DMS153 treated with DMSO at 0.1 percent for 48 hours (cell line): Measurements from ENCODE around the gene CSNK2A2.

Experiments used
- DNase-seq: peaks from one replicate; lab custom pipeline; 2025; ENCODE audit not compliant: unreplicated experiment; lab: John Stamatoyannopoulos, UW

CSNK2A2 gene

DNA sequence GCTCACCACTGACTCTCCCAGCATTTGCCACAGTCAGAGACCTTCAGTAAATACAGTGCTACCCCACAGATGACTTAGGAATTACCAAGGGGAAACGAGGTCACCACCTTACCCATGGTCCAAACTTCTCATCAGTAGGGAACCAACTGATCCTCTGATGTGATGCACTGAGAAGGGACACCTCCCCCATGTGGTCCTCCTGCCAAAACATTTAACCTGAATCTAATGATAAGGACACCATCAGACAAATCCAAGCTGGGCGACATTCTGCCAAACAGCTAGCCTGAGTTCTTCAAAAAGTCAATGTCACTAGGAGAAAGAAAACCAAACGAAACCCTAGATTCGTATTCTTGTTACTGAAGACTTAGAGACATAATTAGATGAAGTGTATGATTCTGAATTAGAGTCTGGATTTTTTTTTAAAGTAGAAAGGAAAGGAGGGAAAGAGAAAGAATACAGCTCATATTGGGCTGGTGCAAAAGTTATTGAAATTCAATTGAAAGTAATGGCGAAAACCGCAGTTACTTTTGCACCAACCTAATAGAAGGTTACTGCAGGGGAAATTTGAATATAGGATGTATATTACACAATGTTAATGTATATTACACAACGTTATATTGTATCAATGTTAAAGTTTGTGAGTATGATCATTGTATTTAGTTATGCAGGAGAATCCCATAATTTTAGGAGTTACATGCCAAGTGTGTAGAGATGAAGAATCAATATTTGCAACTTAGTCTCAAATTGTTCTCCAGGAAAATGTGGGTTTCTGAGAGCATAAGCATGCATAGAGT, 2.3 kb upstream of the CSNK2A2 start:
- DNase-seq, result no peak

DNA sequence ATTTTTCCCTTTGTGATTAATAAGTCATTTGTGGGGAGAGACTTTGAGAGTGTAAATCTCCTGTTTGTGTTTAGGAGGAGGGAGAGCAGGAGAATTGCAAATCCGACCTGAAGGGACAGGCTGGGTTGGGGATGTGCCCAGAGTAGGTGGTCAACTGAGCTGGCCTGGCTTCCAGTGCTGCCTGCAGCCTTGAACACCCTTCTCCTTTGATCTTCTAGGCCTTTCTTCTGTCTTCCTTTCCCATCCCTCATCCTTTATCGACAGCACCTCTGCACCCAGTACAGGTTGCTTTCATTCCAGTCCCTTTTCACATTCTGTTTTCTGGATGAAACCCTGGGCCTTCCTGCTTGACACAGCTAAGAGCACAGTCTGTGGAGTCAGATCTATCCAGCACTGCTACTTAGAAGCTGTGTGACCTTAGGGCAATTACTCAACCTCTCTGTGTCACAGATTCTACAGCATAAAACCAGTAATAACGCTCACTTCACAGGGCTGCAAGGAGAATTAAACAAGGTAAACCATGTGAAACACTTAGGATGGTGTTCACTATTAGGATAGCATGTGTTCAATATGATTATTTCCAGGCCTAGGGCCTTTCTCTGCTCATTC, 1.0 kb upstream of the CSNK2A2 start:
- DNase-seq, result no peak

DNA sequence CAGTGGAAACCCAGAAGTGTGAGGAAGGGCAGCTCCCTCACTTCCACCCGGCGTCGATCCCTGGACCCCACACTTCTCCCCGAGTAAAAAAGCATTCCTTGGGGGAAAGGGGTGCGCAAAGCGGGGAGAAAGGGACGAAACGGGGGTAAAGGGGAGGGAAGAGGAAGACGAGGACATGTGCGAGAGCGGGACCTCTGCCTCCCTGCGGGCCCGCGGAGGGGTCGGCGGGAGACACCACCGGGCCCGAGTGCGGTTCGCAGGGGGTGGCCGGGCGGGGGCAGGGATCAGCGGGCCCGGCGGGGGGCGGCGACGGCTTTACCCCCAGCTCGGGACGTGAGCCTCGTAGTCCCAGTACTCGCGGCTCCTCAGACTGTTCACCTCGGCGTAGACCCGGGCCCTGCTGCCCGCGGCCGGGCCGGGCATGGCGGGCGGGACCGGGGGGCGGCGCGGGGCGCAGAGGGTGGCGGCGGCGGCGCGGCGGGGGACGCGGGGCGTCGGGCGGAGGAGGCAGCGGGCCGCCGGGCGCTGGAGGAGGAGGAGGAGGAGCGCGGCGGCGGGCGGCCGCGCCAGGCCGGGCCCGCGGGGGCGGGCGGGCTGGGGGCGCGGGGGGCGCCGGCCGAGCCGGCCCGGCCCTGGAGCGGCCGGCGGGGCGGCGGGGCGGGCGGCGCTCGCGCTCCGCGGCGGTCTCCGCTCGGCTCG, 443 bp downstream of the CSNK2A2 start:
- no peak for DNase-seq

- DNase-seq, result no peak
These were observed 1.0 kb downstream of the CSNK2A2 start for GRCh38 chr16:58196898-58197313.

DNA sequence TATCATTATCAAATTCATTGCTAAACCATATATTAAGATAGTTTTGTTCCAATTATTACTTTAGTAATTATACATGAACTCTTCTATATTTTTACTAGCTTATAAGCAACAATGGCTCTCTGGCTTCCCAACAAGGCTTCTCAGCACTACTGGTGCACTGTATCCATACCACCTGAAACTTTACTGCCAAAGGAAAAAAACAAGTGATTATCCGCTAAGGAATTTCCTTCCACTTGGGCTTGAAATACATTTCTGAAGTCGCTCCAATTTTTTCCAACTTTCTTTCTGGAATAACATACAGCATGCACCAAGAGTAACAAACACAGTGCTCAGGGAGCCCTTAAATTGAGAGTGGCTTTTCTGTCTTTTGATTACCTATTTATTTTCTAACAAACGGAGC, 2.1 kb downstream of the CSNK2A2 start:
- DNase-seq, result no peak

DNA sequence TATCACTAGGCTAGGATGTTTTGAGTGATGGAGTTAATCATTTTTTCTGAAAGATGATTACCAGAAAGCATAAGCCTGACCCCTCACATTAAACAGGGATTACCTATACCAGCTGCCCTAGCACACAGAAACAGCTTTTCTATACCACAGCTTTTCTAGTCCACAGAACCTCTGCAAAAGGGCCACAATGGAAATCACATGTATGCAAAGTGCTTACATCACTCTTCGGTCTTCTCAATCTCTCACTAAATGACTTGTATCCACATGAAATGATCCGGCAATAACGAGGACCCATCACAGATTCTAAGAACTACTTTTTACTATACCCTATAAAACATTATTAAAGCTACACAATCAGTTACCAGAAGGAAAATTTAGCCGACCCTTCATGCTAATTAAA, 2.6 kb downstream of the CSNK2A2 start:
- no peak for DNase-seq

- no peak for DNase-seq
These were observed 3.1 kb downstream of the CSNK2A2 start for GRCh38 chr16:58194790-58195189.

DNA sequence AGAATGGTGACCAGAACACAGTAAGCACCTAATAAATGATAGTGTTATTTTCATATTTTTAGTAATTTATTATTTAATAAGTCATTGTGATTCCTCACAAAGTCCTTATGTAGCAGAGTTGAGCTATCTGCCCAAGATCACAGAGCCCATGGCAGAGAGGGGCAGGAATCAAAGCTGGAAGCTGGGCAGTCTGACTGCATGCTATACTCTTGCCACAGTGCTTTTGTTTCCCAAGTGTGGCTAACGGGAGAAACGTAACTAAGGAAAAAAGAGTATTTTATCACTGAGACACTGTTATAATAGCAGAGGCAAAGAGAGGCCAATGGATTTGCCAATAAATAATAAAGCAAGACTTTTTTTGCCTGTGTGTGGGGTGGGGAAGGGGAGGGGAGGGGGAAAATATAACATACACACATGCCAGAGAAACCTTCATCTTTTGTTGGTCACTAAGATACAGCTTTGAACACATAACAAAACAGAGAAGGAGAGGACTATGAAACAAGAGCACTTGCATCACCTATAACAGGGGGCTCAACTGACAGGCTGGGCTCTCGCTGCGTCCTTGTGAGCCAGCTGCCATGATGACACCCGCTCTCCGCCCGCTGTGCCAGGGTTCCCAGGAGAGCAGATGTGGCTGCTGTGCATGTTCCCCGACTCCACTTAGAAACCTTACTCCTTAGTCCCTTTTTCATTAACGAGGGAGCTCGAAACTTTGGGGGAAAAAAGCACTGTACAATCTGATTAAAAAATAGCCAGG, 10.1 kb downstream of the CSNK2A2 start:
- DNase-seq, result no peak

- DNase-seq, result no peak
These were observed 10.8 kb downstream of the CSNK2A2 start for GRCh38 chr16:58187092-58187491.

DNA sequence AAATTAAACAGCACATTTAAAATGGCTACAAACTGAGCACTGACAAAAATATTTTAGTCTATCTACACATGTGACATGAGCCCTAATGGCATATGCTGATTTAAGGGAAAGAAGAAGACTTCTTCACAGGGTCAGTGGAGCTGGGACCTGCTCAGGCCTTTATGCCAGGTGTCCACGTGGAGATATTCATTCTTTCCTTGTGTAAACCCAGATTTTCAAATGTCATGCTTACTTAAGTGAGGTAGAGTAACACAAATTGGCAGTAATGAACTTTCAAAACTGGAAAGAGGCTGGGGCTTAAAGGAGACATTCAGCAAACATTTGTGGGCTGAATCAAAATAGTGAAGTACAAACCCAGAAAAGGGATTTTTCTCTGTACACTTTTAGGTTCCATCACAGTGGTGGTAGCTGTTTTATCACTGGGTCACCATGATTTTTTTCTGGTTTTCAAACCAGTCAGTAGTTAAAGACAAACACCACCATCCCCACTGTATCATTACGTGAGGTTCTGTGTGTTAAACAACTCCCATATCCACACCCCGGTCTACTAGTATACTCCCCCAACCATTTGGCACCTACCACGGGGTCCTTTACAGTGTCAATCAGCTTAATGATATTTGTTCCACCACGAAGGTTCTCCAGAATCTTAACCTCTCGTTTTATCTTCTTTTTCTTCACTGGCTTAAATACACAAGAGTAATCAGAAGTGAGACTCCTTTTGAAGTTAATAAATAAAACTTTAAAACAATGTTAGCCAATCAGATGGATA, 11.5 kb downstream of the CSNK2A2 start:
- DNase-seq, result no peak

DNA sequence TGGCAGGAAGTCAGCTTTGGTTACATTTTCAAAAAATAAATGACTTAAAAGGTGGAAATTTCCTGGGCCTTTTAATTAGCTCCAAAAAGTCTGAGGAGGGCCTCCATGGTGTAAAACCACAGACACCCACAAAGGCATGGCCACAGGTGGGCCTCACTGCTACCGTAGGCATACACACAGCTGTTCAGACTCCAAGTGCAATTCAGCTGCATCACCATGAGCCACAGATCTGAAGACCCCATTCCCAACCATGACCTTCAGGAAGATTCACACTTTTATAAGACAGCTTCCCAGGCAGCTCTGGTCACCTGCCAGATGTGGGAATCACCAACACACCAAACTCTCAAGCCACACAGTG, 20.6 kb downstream of the CSNK2A2 start:
- DNase-seq, result no peak

- DNase-seq, result no peak
These were observed 21.1 kb downstream of the CSNK2A2 start for GRCh38 chr16:58176608-58177352.

- DNase-seq, result no peak
These were observed 27.7 kb downstream of the CSNK2A2 start for GRCh38 chr16:58170223-58170622.

DNA sequence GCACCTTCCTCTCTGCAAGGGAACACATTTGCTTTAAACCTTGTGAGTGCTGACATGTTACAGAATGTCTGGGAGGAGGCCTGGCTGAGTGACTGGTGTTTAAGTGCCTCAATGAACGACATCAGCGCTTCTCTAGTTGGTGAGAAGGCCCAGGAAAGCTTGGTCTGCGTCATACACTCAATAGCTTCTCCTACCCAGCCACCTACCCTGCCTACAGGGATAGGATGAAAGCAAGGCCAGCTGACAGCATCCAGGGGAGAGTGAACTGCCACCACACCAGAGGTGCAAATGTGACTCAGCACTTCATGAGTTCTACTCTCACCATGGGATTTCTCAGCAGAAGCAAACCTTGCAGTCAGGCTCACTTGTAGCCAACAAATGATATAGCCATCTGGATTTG, 37.1 kb downstream of the CSNK2A2 start:
- no peak for DNase-seq

DNA sequence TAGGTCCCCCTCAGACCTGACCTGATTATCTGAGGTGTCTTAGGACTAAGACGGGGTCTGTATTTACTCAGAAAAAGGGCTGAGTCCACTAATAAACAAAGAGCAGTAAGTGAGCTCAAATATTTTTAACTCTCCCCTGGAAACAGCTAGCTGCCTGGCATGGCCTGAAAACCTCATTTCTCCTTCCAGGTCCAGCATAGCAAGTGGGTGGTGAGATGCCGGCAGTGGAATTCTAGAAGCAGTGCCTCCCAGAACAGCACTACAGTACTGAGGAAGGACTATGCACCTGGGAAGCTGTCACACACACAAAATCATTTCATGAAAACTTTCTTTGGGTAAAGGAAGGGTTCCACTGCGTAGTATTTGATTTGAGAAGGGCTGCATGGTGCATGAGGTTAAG, 39.2 kb downstream of the CSNK2A2 start:
- DNase-seq, result no peak

GRCh38 chr16:58157951-58158540, 39.9 kb downstream of the CSNK2A2 start:
- no peak for DNase-seq

- DNase-seq, result no peak
These were observed 40.7 kb downstream of the CSNK2A2 start for GRCh38 chr16:58157239-58157638.

GRCh38 chr16:58155839-58156238, 42.1 kb downstream of the CSNK2A2 start:
- DNase-seq, result no peak

GRCh38 chr16:58154345-58154744, 43.6 kb downstream of the CSNK2A2 start:
- DNase-seq, result no peak
